Heart left ventricle (tissue), 16 donors: Measurements from ENCODE around the gene ERBB4. TPM values are rescaled to one million over a fixed set of nuclear protein-coding genes. Genes with fewer than 3 reads are reported as not detected.

Experiments used
- ATAC-seq, 4 donors: fragments of 200-7000 bp; cut with Tn5 transposase; one replicate each; pipeline ENCODE4 v1.9.1; 2020 to 2022; ENCODE audit warnings: moderate library complexity in 4 of 4, mild to moderate bottlenecking in 3 of 4, moderate number of reproducible peaks in 1 of 4
- DNase-seq, 5 donors: peaks; one replicate each; pipeline ENCODE4 v3.0.0-alpha.2; 2020
- H3K27ac ChIP-seq, 12 donors: fragments of 200-600 bp; sonication (generic) in 4 of 12; one replicate each; pipeline versions ENCODE4 v1.5.0 to v1.8.0; 2016 to 2022; ENCODE audit warnings: mild to moderate bottlenecking in 2 of 12
- H3K27me3 ChIP-seq, 9 donors: fragments of 200-600 bp; sonication (generic) in 2 of 9; one replicate each; pipeline versions ENCODE4 v1.5.1 to v1.8.0; 2016 to 2022; ENCODE audit warnings: mild to moderate bottlenecking in 3 of 9
- H3K36me3 ChIP-seq, 9 donors: fragments of 200-600 bp; sonication (generic) in 2 of 9; one replicate each; pipeline versions ENCODE4 v1.5.0 to v1.8.0; 2018 to 2022; ENCODE audit warnings: mild to moderate bottlenecking in 2 of 9
- H3K4me1 ChIP-seq, 12 donors: fragments of 200-600 bp; sonication (generic) in 4 of 12; one replicate each; pipeline versions ENCODE4 v1.5.0 to v1.8.0; 2016 to 2022; ENCODE audit warnings: mild to moderate bottlenecking in 3 of 12
- H3K4me3 ChIP-seq, 12 donors: fragments of 200-600 bp; sonication (generic) in 4 of 12; one replicate each; pipeline versions ENCODE4 v1.5.0 to v1.8.0; 2017 to 2022; ENCODE audit warnings: mild to moderate bottlenecking in 9 of 12, moderate library complexity in 4 of 12
- H3K9me3 ChIP-seq, 12 donors: fragments of 200-600 bp; sonication (generic) in 4 of 12; one replicate each; pipeline versions ENCODE4 v1.5.0 to v1.8.0; 2016 to 2022; ENCODE audit warnings: mild to moderate bottlenecking in 1 of 12
- POLR2A ChIP-seq, 2 donors: fragments of 450-650 bp; IDR thresholded peaks; one replicate each; pipeline ENCODE4 v1.6.1; 2017; ENCODE audit warnings: antibody characterized with exemption in 2 of 2, mild to moderate bottlenecking in 2 of 2, moderate library complexity in 2 of 2
- WGBS, 4 donors: extraction: QIAGEN DNeasy Blood & Tissue Kit in 2 of 4; methylation state at CpG; one replicate each; pipeline versions ENCODE4 v1.1.5 to v1.1.7; 2013 to 2018; 5-methylcytosine and 5-hydroxymethylcytosine counted together
- intact Hi-C, 10 donors: fragments of 100-400 bp; cut with DNase I; formaldehyde crosslinking; loops; one replicate each; pipeline versions ENCODE4 v1.11.1 to v1.14.2; 2022
- polyA plus RNA-seq, 2 donors: library from polyadenylated mRNA; stranded (reverse); fragments of 200-250 nt; gene quantifications; one replicate each; pipeline ENCODE4 v1.2.3, GENCODE V29; 2013
- total RNA-seq, 9 donors: library from RNA; depleted of rRNA in 2 of 9; stranded (reverse); fragments of >200 nt in 2 of 9; fragmentation: NEBNext Ultra II Directional in 3 of 9; extraction: Animal tissue kit (Norgen Biotek cat#: 25700) in 3 of 9; gene quantifications; one replicate each; pipeline versions ENCODE4 v1.1.0 to v1.2.4, GENCODE V29; 2016 to 2023
- TF ChIP-seq, protein P1 (sequence below), 12 donors: fragments of 200-600 bp; sonication (generic) in 4 of 12; IDR thresholded peaks; one replicate each; pipeline versions ENCODE4 v1.5.0 to v1.8.0; 2018 to 2022; ENCODE audit warnings: antibody characterized with exemption in 12 of 12, mild to moderate bottlenecking in 5 of 12
- donor health status: ischemic (EF 13 %, LVEDD 7.1; RV severe dilation, severe dysfunction).
- donor health status: healthy with polysubstance abuse.
- donor health status: DM: no; HTN: yes; CAD: no.
- donor health status: DM: no; HTN: no; CAD: no.
- donor health status: ischemic (EF 25% LVEDD 6.9; RV normal size, moderate dysfunction).
- donor health status: ischemic (EF 25% LVEDD 5.7; RV mildly dilated, moderate dysfunction).
- donor health status: healthy.
- donor health status: DM: yes; HTN: yes; CAD: no.
- donor health status: ischemic (EF 35%, LVEDD 5.7; RV mildly dilated, moderate dysfunction).
- donor health status: nonischemic (EF 11% LVEDD 7.7; RV severe dilation, severe dysfunction).
- donor health status: DM: yes; HTN: yes; CAD: no.
- donor health status: PGD.
- donor health status: ischemic (EF 29% LVEDD 5.4; RV normal size, mild dysfunction).
- donor health status: nonischemic (EF 23%, LVEDD 6.1; RV moderate dilation, normal function).

The ERBB4 gene
- total and polyA plus RNA-seq, 11 donors: 1.3 to 29.5 (median 11.7) TPM

DNA sequence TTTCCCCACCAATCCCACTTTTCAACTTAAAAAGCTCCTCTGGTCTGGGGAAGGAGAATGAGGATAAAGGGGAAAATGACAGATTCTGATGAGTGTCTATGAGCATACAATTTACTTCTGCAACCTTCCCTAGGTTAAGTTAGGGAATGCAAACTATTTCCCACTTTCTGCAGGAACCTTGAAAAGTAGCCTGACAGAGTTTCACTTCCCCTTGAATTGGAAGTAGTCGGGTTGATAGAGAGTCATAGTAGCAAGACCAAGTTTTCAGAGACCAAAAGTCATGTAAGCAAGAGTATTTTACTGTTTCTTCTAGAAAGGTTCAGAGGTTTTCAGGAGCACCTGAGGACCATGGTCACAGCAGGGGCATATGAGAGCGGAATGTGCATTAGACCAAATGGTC lies 1167.1 kb downstream of the ERBB4 start:
- TF ChIP-seq POLR2A (IDR thresholded peaks at IDR 0.05): no peak
- TF ChIP-seq, protein P1, sequence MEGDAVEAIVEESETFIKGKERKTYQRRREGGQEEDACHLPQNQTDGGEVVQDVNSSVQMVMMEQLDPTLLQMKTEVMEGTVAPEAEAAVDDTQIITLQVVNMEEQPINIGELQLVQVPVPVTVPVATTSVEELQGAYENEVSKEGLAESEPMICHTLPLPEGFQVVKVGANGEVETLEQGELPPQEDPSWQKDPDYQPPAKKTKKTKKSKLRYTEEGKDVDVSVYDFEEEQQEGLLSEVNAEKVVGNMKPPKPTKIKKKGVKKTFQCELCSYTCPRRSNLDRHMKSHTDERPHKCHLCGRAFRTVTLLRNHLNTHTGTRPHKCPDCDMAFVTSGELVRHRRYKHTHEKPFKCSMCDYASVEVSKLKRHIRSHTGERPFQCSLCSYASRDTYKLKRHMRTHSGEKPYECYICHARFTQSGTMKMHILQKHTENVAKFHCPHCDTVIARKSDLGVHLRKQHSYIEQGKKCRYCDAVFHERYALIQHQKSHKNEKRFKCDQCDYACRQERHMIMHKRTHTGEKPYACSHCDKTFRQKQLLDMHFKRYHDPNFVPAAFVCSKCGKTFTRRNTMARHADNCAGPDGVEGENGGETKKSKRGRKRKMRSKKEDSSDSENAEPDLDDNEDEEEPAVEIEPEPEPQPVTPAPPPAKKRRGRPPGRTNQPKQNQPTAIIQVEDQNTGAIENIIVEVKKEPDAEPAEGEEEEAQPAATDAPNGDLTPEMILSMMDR (IDR thresholded peaks at IDR 0.05): no peak
- no peaks in the 10 kb centered on the region for H3K4me1 ChIP-seq
- 75 to 90% (median 82%) methylated on average over 2 of the region's 2 CpGs for WGBS, 4 donors
- ATAC-seq (no peak), DNase-seq (no peak)
- no peak overlapping the region for H3K27ac ChIP-seq
- no peak overlapping the region for H3K4me3 ChIP-seq
- no peaks in the 10 kb centered on the region for H3K9me3 ChIP-seq
- no peaks in the 10 kb centered on the region for H3K36me3 ChIP-seq
- H3K27me3 ChIP-seq: no peaks in the 10 kb centered on the region
- intact Hi-C loops: no loop called here

DNA sequence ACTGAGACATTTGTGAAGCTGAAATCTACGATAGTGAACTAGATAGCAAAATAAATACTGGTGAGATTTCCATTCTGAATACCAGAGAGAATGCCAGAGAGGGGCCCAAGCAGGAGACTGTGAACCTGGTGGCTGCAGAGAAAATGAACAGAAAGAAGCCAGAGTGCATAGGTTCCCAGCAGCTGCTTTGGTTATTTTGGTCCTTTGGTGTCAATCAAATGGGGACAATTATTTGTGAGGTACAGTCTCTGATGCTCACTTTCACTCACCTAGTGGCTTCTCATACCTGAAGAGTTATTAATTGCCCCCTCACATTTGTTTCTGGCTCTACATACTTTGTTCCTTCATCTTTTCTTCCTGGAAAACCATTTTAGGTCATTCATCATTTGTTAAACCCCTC lies 1170.1 kb downstream of the ERBB4 start:
- Histone ChIP-seq H3K27me3 (no peaks in the 10 kb centered on the region), H3K36me3 (no peaks in the 10 kb centered on the region), H3K4me3 (no peak overlapping the region), H3K4me1 (no peaks in the 10 kb centered on the region), H3K9me3 (no peaks in the 10 kb centered on the region), H3K27ac (no peak overlapping the region)
- TF ChIP-seq, protein P1 (IDR thresholded peaks at IDR 0.05): no peak
- TF ChIP-seq POLR2A (IDR thresholded peaks at IDR 0.05): no peak
- intact Hi-C loops: no loop called here
- 30 to 62% (median 42%) methylated on average over 1 of the region's 1 CpG for WGBS, 4 donors
- DNase-seq (no peak), ATAC-seq (no peak)

DNA sequence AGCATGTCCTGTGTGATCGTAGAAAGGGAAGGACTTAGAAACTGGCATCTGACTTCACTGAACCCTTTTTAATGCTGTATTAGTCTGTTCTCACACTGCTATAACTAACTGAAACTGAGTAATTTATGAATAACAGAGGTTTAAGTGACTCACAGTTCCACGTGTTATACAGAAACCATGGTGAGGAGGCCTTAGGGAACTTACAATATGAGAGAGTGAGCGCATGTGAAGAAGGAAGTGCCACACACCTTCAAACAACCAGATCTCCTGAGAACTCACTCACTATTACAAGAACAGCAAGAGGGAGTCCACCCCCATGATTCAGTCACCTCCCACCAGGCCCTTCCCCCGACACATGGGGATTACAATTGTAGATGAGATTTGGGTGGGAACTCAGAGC lies 1170.9 kb downstream of the ERBB4 start:
- H3K27ac ChIP-seq: no peak overlapping the region
- DNase-seq: no peak
- H3K27me3 ChIP-seq: no peaks in the 10 kb centered on the region
- 75 to 83% (median 79%) methylated on average over 4 of the region's 4 CpGs for WGBS, 4 donors
- H3K9me3 ChIP-seq: peaks cover 0 to 7% (median 0%) of the 10 kb centered on the region in 12 donors
- no peaks in the 10 kb centered on the region for H3K4me1 ChIP-seq
- TF ChIP-seq POLR2A (IDR thresholded peaks at IDR 0.05): no peak
- TF ChIP-seq, protein P1 (IDR thresholded peaks at IDR 0.05): no peak
- no peak overlapping the region for H3K4me3 ChIP-seq
- intact Hi-C loops: no loop called here
- ATAC-seq: no peak
- H3K36me3 ChIP-seq: no peaks in the 10 kb centered on the region

DNA sequence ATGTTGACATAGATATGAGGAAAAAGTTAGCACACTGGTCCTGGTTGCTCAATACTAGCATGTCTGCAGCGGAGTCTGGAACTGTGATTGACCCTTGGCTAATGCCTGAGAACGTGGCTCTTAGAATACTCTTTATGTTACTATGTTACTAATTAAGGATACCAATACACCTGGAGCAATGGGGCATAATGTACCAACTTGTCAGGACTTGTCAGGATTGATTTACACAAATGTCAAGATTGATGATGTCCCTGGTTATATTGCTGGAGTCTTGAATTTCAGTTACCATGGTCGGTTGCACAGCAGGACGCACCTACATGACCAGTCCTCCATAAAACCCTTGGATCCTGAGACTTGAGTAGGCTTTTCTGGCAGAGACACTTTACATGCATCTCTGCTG lies 1171.3 kb downstream of the ERBB4 start:
- Histone ChIP-seq H3K4me3 (no peak overlapping the region), H3K27ac (no peak overlapping the region), H3K9me3 (peaks cover 0 to 7% (median 0%) of the 10 kb centered on the region in 12 donors), H3K27me3 (no peaks in the 10 kb centered on the region), H3K4me1 (no peaks in the 10 kb centered on the region), H3K36me3 (no peaks in the 10 kb centered on the region)
- ATAC-seq (no peak), DNase-seq (no peak)
- TF ChIP-seq, protein P1 (IDR thresholded peaks at IDR 0.05): no peak
- no peak for TF ChIP-seq POLR2A (IDR thresholded peaks at IDR 0.05)
- WGBS, 4 donors: 72 to 88% (median 83%) methylated on average over 4 of the region's 4 CpGs
- intact Hi-C loops: no loop called here
